HG03280 (cell line): ENCODE data around the gene PDGFRB.

ENCODE experiments used
- ATAC-seq: cut with Tn5 transposase; IDR thresholded peaks from one replicate; pipeline ENCODE4 v1.9.1; 2021; ENCODE audit warnings: mild to moderate bottlenecking, moderate library complexity; ENCODE audit not compliant: unreplicated experiment

The PDGFRB gene

DNA sequence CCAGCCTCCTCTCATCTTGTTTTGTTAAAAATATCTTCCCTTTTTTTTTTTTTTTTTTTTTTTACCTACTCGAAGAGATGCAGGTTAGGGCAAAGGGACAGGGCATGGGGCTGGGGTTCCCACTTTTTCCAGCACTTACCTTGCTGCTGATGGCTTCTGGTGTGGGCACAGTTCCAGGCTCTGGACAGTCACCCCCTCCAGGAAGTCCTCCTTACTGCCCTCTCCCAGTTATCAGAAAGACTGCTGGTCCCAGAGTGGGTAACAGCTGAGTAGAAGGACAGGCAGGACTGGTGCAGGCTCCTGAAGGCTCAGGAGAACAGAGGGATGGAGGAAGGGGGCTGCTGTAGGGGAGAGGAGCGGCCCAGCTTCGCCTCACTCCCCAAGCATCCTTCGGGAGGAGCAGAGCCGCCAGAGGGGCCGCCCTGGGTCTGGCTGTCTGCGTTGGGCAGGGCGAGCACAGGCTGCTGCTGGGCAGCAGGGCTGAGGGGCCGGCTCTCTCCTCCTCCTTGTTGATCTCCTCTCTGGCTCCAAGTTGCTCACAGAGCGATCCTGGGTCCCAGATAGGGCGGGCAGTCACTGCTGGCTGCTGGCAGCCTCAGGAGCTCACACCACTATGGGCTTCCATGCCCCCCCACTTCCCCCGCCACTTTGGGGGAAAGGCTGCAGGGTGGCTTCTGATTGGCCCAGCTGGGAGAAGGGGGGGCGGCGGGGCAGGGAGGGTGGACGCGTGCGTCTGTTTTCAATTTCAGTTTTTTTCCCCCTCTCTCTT lies at the start of gene PDGFRB:
PDGFRB (minus strand) TSS at position 588 of the 769 bp plus-strand sequence. CDS start 18,798 bp downstream, outside the sequence.
- no peak for ATAC-seq

DNA sequence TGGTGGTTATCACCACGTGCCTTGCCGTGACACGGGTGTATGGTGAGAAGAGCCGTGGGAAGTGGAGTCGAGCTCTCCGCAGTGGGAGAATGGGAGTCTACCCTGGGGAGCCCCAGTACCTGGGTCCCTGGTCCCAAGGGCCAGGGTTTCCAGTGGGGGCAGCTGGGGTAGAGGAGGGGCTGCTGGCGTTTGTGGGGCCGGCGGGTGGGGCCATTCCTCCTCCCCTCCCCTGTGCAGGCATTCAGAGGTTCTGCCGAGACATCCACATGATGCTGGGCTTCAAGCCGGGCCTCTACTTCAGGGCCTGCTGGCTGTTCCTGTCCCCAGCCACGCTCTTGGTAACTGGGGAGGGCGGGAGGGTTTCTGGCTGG lies 48.9 kb upstream of the PDGFRB start:
- ATAC-seq, result no peak

DNA sequence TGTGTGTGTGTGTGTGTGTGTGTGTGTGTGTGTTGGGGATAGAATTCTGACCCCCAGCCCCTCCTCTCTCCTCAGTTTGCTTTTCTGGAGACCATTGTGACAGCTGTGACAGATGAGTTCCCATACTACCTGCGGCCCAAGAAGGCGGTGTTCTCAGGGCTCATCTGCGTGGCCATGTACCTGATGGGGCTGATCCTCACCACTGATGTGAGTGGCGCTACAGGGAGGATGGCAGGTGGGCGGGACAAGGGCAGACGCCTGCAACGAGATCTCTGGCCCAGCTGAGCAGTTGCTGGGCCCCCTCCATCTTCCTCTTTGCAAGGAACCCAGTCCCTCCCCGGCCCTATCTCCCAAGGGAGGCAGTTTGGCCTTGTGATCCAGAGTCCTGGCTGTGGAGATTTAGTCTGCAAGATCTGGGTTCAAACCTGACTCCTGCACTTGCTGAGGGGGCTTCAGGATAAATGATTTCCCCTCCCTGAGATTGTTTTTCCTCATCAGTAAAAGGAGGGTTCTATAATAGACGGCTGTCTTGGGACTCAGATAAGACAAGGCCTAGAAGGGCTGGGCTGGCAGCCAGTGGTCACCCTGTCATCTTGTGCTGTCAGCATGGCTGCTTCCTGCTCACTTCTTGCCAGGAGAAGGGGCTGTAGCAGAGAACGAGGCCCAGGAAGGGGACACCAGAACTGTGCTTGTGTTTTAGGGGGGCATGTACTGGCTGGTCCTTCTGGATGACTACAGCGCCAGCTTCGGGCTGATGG lies 48.4 kb upstream of the PDGFRB start:
- no peak for ATAC-seq

DNA sequence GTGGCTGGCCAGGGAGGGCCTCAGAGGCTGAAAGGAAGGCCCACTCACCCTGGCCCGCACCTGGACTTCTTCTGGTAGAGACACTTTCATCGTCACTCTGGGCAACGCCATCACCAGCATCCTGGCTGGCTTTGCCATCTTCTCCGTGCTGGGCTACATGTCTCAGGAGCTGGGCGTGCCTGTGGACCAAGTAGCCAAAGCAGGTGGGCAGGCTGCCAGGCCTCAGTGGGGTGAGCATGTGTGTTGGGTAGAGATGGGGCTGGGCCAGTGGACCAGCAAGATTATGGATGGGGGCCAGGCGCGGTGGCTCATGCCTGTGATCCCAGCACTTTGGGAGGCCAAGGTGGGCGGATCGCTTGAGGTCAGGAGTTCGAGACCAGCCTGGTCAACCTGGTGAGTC lies 46.9 kb upstream of the PDGFRB start:
- no peak for ATAC-seq

- no peak for ATAC-seq
Measured at GRCh38 chr5:150197476-150197875, 41.8 kb upstream of the PDGFRB start.

- no peak for ATAC-seq
Measured at GRCh38 chr5:150196986-150197385, 41.3 kb upstream of the PDGFRB start.

DNA sequence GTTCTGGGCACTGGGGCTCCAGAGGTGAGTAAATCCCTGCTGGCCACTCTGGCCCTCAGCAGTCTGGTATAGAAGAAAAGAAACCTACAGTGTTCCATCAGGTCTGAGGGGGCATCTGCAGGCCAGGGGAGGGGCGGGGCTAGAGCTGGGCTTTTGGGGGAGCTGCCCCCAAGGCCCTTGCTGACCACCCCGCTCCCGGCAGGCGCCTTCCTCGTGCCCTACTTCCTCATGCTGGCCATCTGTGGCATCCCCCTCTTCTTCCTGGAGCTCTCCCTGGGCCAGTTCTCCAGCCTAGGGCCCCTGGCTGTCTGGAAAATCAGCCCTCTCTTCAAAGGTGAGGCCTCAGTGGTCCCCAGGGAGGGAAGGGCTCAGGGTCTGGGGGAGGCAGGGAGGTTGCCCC lies 40.9 kb upstream of the PDGFRB start:
- no peak for ATAC-seq

- no peak for ATAC-seq
Measured at GRCh38 chr5:150195736-150196485, 40.3 kb upstream of the PDGFRB start.

GRCh38 chr5:150192462-150192861 lies 36.8 kb upstream of the PDGFRB start:
- no peak for ATAC-seq

DNA sequence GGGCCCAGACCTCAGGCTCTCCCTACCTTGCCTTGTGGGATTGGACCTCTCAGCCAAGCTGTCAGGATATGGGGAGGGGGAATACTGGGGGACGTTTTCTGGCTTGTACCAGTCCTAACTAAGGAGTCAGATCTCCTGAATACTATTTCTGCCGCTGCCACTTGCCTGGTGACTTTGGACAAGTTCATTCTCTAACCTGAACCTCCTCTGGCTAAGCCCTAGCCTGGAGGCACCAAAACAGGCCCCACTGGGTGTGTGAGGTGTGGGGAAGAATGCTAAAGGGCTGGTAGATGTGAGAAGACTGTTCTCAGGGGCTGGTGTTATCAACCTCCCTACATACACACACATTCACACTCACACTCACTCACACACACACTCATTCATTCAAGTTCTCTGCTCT lies 35.3 kb upstream of the PDGFRB start:
- no peak for ATAC-seq

- no peak for ATAC-seq
Measured at GRCh38 chr5:150190503-150190979, 34.9 kb upstream of the PDGFRB start.

- no peak for ATAC-seq
Measured at GRCh38 chr5:150189728-150190502, 34.3 kb upstream of the PDGFRB start, which contains the start of gene SLC6A7. Gene SLC6A7, plus strand, starts transcription at chr5:150190062. Its CDS starts 266 bp downstream, at chr5:150190328.

DNA sequence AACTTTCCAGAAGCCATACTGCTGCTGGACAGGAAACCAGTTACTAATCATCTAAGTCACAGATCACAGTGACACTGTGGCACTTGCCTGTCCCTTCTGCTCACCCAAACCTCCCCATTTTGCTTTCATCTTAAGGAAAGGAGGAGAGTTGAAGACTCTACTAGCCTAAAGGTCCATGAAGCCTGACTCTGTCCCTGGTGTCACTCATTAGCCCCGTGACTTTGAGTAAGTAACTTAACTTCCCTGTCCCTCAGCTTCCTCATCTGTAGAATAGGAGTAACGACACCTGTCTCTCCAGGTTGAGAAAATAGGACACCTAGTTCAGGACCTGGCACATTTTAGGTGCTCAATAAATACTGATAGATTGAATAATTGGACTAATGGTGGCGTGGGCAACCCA lies 33.7 kb upstream of the PDGFRB start:
- ATAC-seq, result no peak

- ATAC-seq, result no peak
Measured at GRCh38 chr5:150188146-150188842, 32.6 kb upstream of the PDGFRB start.

DNA sequence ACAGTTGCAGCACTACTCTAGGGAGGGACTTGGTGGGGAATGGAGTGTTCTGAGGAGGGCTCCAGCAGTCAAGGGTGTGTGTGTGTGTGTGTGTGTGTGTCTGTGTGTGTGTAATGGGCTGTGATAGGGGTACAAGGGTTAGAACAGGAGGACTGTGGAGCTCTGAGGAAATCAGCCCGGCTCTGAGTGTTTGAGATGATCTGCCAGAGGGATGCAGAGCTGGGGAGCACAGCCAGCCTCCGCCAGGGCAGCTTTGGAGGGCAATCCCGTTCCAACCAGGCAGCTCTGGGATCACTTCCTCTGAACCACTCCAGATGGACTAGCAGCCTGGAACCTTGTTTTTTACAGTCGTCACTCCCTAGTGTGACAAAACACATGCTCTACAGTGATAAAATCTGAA lies 31.3 kb upstream of the PDGFRB start:
- no peak for ATAC-seq

DNA sequence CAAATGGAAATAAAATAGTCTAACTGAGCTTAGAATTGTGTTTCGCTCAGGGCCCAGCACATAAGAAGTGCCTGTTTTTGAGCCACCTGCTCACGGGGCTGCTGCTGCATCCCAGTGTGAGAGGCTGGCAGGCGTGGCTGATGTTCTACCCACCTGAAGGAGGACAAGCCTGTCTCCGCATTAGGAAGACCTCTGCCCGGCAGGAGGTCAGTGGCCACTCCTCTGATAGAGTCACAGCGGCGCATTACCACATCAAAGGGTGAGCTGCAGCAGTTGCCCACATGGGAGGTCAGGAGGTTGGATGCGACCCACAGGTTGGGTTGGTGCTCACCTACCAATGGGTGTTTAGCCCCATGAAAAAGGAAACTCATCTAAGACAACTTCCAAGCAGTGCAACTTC lies 30.5 kb upstream of the PDGFRB start:
- ATAC-seq, result no peak

DNA sequence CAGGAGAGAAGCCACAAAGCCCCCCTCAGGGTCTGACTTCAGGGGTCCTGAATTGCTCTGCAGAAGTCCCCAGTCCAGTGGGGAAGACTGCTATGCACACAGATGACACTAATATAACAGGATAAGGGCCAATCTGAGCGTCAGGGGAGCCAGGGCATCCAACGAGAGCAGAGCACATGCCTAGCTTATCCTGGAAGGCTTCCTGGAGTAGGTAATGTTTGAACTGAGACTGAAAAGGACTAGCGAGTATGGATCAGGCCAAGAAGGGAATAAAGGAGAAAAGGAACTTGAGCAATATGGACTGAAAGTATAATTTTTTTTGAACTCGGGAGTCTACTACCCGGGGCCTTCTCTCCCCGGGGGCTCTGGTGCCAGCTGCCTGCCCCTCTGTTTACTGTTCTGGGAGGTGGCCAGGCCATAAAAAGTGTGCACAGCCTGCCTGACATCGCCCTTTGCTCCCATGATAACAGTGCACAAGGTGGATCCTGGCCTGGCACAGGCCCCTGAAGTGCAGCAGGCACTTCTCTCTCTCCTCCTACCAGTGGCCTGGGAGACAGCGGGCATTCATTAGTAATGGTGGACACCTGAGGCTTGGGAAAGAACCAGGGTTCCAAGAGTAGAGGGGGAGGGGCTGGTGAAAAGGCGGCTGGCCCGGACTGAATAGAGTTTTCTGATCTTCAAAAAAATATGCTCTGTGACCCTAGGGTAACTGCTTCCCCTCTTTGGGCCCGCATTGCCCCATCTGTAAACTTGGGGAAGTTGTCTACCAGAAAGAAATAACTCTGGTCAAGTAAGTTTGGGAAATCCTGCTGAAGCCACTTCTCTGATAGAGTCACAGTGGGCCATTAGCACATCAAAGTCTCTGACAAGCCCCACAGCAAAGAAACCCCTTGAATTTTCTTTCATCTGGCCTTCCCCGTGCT lies 29.6 kb upstream of the PDGFRB start:
- ATAC-seq, result no peak

DNA sequence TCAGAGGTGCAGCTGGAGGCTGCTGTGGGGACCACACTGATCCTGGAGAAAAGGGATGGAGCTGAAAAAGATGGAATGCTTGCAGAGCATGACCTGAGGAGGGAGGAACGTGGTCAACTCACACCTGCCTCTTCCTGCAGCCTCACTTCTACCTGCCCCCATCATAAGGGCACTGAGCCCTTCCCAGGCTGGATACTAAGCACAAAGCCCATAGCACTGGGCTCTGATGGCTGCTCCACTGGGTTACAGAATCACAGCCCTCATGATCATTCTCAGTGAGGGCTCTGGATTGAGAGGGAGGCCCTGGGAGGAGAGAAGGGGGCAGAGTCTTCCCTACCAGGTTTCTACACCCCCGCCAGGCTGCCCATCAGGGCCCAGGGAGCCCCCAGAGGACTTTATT lies 28.4 kb upstream of the PDGFRB start:
- ATAC-seq, result no peak

- ATAC-seq, result no peak
Measured at GRCh38 chr5:150183436-150183835, 27.8 kb upstream of the PDGFRB start.
